Measurements from ENCODE around the gene PRPF4.
"Not testable (repeated sequence)": the region's sequence is repeated elsewhere in the genome, so short reads cannot be mapped to it uniquely, and the experiment has no call there.

The PRPF4 gene

DNA sequence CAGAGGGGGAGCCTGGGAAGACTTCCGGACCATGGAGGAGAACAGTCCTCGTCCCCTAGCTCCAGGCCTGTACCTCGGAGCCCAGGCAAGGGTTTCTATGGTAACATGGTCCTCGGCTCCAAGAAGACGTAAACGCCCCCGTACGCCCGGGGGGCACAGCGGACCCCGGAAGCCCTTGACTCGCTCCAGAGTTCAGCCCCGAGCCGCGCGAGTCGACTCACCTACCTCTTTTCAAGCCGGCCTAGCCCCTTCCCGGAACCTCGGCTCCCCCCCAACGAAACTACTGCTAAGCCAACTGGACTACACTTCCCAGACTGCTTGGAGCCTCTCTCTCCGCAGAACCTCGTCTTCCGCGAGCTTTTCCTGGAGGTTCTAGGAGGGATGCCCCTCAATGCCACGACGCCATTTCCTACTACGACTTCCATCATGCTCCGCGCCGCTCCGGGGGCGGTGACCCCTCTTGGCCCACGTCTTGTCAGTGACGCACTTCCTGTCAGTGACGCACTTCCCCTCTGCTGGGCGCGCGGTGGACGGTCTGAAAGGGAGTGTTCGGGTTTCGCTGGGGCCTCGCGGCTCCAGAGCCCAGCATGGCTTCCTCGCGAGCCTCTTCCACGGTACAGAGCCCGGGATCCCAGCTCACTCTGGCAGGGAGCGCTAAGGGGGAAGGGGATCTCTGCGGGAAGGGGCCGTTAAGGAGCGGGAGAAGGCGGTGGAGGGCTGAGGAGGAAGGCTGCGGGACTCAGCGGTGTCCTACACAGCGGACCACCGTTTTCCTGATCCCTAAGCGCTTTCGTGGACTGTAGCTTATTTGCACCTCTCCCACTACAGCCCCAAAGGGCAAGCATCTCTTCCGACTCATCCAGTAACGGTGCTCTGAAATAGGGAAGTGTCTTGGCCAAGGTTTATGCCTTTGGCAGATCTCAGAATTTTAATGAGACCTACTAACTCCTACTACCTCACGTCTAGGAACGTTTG, at the start of gene PRPF4, which contains the start of gene CDC26:
TSS of gene PRPF4 (plus strand) at position 502 of the 975 bp plus-strand sequence. CDS start at position 588, 86 bp downstream.
TSS of gene CDC26 (minus strand) at position 416 of the 975 bp plus-strand sequence. CDS start 3,065 bp downstream, outside the sequence.
- Mint-ChIP-seq H3K27me3 (no peaks in the 10 kb centered on the region), H3K27ac (no peak within 1 kb of the TSS), H3K4me1 (ENCODE audit: low read depth) (peaks cover 35% of the 10 kb centered on the region), H3K4me3 (no peak within 1 kb of the TSS), H3K36me3 (ENCODE audit: low read depth) (peaks cover 50% of the 10 kb centered on the region), H3K9me3 (no peaks in the 10 kb centered on the region)

DNA sequence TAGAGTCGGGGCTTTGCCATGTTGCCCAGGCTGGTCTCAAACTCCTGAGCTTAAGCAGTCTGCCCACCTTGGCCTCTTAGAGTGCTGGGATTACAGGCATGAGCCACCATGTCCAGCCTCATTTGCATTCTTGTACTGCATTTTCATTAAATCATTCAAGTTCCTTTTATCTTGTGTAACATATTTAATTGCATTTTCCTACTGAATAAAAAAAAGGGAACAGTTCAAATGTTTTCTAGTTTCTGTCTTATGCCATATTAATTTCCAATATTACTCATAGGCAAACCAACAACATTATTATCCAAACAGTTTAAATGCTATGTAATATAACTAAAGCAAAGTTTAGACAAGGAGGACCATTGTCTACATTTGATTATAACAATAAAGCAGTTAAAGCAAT, 48.0 kb upstream of the PRPF4 start:
- Mint-ChIP-seq H3K4me1 (ENCODE audit: low read depth) (peaks cover 23% of the 10 kb centered on the region), H3K9me3 (no peaks in the 10 kb centered on the region), H3K36me3 (ENCODE audit: low read depth) (peaks cover 16% of the 10 kb centered on the region), H3K27ac (no peak overlapping the region), H3K27me3 (no peaks in the 10 kb centered on the region), H3K4me3 (no peak overlapping the region)

- no peak overlapping the region for H3K4me3 Mint-ChIP-seq
- H3K4me1 Mint-ChIP-seq (ENCODE audit: low read depth), result peaks cover 23% of the 10 kb centered on the region
- no peak overlapping the region for H3K27ac Mint-ChIP-seq
- peaks cover 16% of the 10 kb centered on the region for H3K36me3 Mint-ChIP-seq (ENCODE audit: low read depth)
- no peaks in the 10 kb centered on the region for H3K27me3 Mint-ChIP-seq
- H3K9me3 Mint-ChIP-seq, result no peaks in the 10 kb centered on the region
Measured at GRCh38 chr9:113228130-113228665, 47.3 kb upstream of the PRPF4 start.

DNA sequence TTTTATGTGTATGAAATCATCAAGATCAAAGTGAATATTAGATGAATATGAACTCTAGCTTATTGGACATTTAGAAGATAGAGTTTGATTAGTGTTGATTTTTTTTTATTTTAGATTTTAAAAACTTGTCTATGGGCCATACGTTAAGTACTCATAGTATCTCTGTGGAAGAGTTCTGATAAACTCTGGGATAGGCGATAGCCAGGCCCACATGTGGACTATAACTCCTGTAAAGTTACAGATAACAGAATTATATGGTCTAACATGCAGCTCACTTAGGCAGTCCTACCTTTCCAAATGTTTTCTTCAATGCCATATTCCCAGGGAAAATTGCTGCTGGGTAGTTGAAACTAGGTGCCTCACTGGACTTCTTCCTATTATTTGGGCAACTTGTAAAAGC, 43.8 kb upstream of the PRPF4 start:
- peaks cover 13% of the 10 kb centered on the region for H3K36me3 Mint-ChIP-seq (ENCODE audit: low read depth)
- no peak overlapping the region for H3K4me3 Mint-ChIP-seq
- peaks cover 26% of the 10 kb centered on the region for H3K4me1 Mint-ChIP-seq (ENCODE audit: low read depth)
- H3K27ac Mint-ChIP-seq, result no peak overlapping the region
- H3K27me3 Mint-ChIP-seq, result no peaks in the 10 kb centered on the region
- no peaks in the 10 kb centered on the region for H3K9me3 Mint-ChIP-seq

DNA sequence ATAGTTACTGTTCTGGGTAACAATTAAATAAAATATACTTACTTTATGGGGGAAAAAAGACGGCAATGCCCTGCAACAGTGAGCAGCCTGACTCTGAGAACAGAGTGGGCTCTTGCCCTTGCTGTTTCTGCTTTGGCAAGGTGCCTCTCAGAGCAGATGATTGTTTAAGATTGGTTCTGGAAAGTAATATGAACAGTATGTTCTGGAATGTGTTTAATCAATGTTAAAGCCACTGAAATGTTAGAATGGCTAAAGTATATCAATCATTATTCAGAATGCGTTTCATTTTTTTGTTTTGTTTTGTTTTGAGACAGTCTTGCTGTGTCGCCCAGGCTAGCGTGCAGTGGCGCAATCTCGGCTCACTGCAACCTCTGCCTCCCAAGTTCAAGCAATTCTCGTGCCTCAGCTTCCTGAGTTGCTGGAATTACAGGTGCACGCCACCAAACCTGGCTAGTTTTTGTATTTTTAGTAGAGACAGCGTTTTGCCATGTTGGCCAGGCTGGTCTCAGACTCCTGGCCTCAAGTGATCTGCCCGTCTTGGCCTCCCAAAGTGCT, 39.7 kb upstream of the PRPF4 start:
- not testable (repeated sequence) for H3K9me3 Mint-ChIP-seq; H3K27ac Mint-ChIP-seq; H3K36me3 Mint-ChIP-seq (ENCODE audit: low read depth); H3K27me3 Mint-ChIP-seq; H3K4me3 Mint-ChIP-seq
- H3K4me1 Mint-ChIP-seq (ENCODE audit: low read depth), result peaks cover 18% of the 10 kb centered on the region

DNA sequence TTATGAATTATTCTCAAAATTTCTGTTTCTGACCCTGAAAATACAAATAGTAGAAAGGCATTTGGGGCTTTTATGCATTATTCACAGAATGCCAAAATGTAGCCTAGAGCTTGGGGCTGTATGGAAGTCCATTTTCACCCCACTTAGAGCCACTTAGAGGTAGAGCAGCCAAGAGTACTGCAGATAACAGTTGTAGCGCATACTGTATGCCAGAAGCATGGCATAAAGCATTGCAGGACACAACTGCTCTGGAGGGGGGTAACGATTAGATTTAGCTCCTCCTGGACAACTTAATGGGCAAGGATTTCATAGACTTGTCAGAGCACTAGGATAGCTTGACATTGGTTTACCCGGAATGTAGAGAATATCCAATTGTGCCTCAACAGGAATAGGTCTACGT, 38.4 kb upstream of the PRPF4 start:
- Mint-ChIP-seq H3K9me3 (no peaks in the 10 kb centered on the region), H3K27ac (no peak overlapping the region), H3K4me1 (ENCODE audit: low read depth) (peaks cover 23% of the 10 kb centered on the region), H3K27me3 (no peaks in the 10 kb centered on the region), H3K4me3 (no peak overlapping the region), H3K36me3 (ENCODE audit: low read depth) (no peaks in the 10 kb centered on the region)

- H3K4me3 Mint-ChIP-seq, result no peak overlapping the region
- no peaks in the 10 kb centered on the region for H3K36me3 Mint-ChIP-seq (ENCODE audit: low read depth)
- no peaks in the 10 kb centered on the region for H3K27me3 Mint-ChIP-seq
- no peaks in the 10 kb centered on the region for H3K9me3 Mint-ChIP-seq
- H3K27ac Mint-ChIP-seq, result no peak overlapping the region
- peaks cover 16% of the 10 kb centered on the region for H3K4me1 Mint-ChIP-seq (ENCODE audit: low read depth)
Measured at GRCh38 chr9:113238202-113238858, 37.1 kb upstream of the PRPF4 start.

DNA sequence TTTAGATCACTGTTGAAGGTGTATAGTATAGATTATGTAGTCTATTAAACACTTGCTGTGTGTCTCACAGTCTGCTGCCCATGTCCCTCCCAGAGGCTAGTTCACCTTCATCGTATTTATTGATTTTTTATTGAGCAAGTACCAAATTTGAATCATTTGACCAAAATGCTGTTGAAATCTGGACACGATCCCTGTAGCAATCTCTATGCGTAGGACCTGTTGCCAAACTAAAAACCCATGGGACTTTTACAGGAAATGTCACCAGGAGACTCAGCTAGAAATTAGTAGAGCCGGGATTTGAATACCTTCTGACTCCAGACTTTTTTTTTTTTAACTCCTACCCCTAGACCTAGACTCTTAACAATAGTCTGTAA, 36.6 kb upstream of the PRPF4 start:
- no peaks in the 10 kb centered on the region for H3K36me3 Mint-ChIP-seq (ENCODE audit: low read depth)
- H3K27ac Mint-ChIP-seq, result no peak overlapping the region
- H3K4me1 Mint-ChIP-seq (ENCODE audit: low read depth), result peaks cover 12% of the 10 kb centered on the region
- H3K4me3 Mint-ChIP-seq, result no peak overlapping the region
- no peaks in the 10 kb centered on the region for H3K27me3 Mint-ChIP-seq
- H3K9me3 Mint-ChIP-seq, result no peaks in the 10 kb centered on the region

- H3K27ac Mint-ChIP-seq, result no peak overlapping the region
- no peaks in the 10 kb centered on the region for H3K27me3 Mint-ChIP-seq
- peaks cover 12% of the 10 kb centered on the region for H3K4me1 Mint-ChIP-seq (ENCODE audit: low read depth)
- no peaks in the 10 kb centered on the region for H3K9me3 Mint-ChIP-seq
- no peaks in the 10 kb centered on the region for H3K36me3 Mint-ChIP-seq (ENCODE audit: low read depth)
- no peak overlapping the region for H3K4me3 Mint-ChIP-seq
Measured at GRCh38 chr9:113241161-113241560, 34.3 kb upstream of the PRPF4 start.

DNA sequence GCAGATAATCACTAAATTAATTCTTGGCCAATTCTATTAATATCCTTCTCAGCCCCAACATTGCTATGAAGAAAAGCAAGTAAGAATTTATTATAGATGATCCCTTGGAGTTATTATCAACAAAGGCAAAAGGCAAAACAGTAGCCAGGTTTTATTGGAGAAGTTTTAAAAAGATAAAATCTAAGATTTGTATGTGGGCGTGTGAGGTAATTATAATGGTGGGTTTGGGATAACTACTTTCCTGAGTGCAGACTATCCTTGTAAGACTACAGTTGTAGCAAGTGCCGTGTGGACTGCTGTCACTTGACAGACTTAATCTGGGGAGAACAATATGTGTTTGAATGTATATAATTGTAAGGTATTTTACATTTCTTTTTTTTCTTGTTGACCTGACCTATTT, 30.9 kb upstream of the PRPF4 start:
- no peaks in the 10 kb centered on the region for H3K9me3 Mint-ChIP-seq
- no peaks in the 10 kb centered on the region for H3K27me3 Mint-ChIP-seq
- H3K27ac Mint-ChIP-seq, result no peak overlapping the region
- H3K4me1 Mint-ChIP-seq (ENCODE audit: low read depth), result peaks cover 12% of the 10 kb centered on the region
- H3K36me3 Mint-ChIP-seq (ENCODE audit: low read depth), result peaks cover 6% of the 10 kb centered on the region
- no peak overlapping the region for H3K4me3 Mint-ChIP-seq

DNA sequence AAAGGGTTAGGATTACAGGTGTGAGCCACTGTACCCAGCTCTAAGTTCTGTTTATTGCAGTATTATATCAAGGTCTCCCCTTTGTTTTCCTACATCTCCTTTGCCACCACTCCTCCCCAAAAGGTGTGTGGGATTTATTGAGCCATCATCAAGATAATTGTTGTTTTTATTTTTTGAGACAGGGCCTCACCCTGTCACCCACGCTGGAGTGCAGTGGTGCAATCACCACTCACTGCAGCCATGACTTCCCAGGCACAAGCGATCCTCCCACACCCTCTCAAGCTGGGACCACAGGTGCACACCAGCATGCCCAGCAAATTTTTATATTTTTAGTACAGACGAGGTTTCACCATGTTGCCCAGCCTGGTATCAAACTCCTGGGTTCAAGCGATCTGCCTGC, 29.6 kb upstream of the PRPF4 start:
- Mint-ChIP-seq H3K27me3 (no peaks in the 10 kb centered on the region), H3K9me3 (peaks cover 3% of the 10 kb centered on the region), H3K4me3 (no peak overlapping the region), H3K4me1 (ENCODE audit: low read depth) (peaks cover 11% of the 10 kb centered on the region), H3K36me3 (ENCODE audit: low read depth) (peaks cover 10% of the 10 kb centered on the region), H3K27ac (no peak overlapping the region)

GRCh38 chr9:113246928-113247327, 28.5 kb upstream of the PRPF4 start:
- peaks cover 6% of the 10 kb centered on the region for H3K4me1 Mint-ChIP-seq (ENCODE audit: low read depth)
- peaks cover 10% of the 10 kb centered on the region for H3K36me3 Mint-ChIP-seq (ENCODE audit: low read depth)
- H3K27ac Mint-ChIP-seq, result no peak overlapping the region
- peaks cover 3% of the 10 kb centered on the region for H3K9me3 Mint-ChIP-seq
- H3K27me3 Mint-ChIP-seq, result no peaks in the 10 kb centered on the region
- H3K4me3 Mint-ChIP-seq, result no peak overlapping the region

- no peaks in the 10 kb centered on the region for H3K27me3 Mint-ChIP-seq
- H3K9me3 Mint-ChIP-seq, result peaks cover 3% of the 10 kb centered on the region
- no peak overlapping the region for H3K4me3 Mint-ChIP-seq
- H3K4me1 Mint-ChIP-seq (ENCODE audit: low read depth), result peaks cover 3% of the 10 kb centered on the region
- H3K36me3 Mint-ChIP-seq (ENCODE audit: low read depth), result peaks cover 10% of the 10 kb centered on the region
- H3K27ac Mint-ChIP-seq, result no peak overlapping the region
Measured at GRCh38 chr9:113247640-113248039, 27.8 kb upstream of the PRPF4 start.

DNA sequence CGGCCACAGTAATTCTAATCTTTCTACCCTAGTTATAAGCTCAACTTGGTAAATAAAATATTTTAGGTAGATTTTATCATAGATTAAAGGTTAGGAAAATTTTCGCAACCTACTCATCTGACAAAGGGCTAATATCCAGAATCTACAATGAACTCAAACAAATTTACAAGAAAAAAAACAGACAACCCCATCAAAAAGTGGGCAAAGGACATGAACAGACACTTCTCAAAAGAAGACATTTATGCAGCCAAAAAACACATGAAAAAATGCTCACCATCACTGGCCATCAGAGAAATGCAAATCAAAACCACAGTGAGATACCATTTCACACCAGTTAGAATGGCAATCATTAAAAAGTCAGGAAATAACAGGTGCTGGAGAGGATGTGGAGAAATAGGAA, 25.8 kb upstream of the PRPF4 start:
- not testable (repeated sequence) for H3K4me3 Mint-ChIP-seq; H3K27ac Mint-ChIP-seq; H3K9me3 Mint-ChIP-seq; H3K27me3 Mint-ChIP-seq; H3K36me3 Mint-ChIP-seq (ENCODE audit: low read depth); H3K4me1 Mint-ChIP-seq (ENCODE audit: low read depth)

GRCh38 chr9:113250807-113251206, 24.7 kb upstream of the PRPF4 start:
- Mint-ChIP-seq H3K36me3 (ENCODE audit: low read depth) (peaks cover 10% of the 10 kb centered on the region), H3K27ac (no peak overlapping the region), H3K9me3 (peaks cover 3% of the 10 kb centered on the region), H3K4me1 (ENCODE audit: low read depth) (no peaks in the 10 kb centered on the region), H3K27me3 (no peaks in the 10 kb centered on the region), H3K4me3 (no peak overlapping the region)
